Measurements from ENCODE around the gene GLUL. TPM values are rescaled to one million over a fixed set of nuclear protein-coding genes. Genes with fewer than 3 reads are reported as not detected.

GLUL gene
- total RNA-seq = 399 TPM

GRCh38 chr1:182391362-182392049 is at the start of gene GLUL:
Gene GLUL, minus strand, starts transcription at chr1:182391790. Its CDS starts 3,053 bp downstream, at chr1:182388737.

GRCh38 chr1:182400567-182400966 is 9.0 kb upstream of the GLUL start, which contains the start of gene TEDDM1:
Gene TEDDM1, minus strand, starts transcription at chr1:182400667. Its CDS starts 182 bp downstream, at chr1:182400485.

Other genes with a start within 250 kb of the GLUL start
- not detected for gene TEDDM1, start 8.9 kb upstream of the GLUL start, total RNA-seq
- gene RGSL1, start 58.4 kb upstream of the GLUL start, total RNA-seq = not detected
- gene RNASEL, start 197.5 kb upstream of the GLUL start, total RNA-seq = 8.7 TPM
- gene RGS16, start 212.6 kb upstream of the GLUL start, total RNA-seq = 3.7 TPM